Measurements from ENCODE around the gene WDR86. TPM values are rescaled to one million over a fixed set of nuclear protein-coding genes. Genes with fewer than 3 reads are reported as not detected.

Gene WDR86
- polyA plus RNA-seq, 1 donor (not counting 4 experiments of a cell fraction or from before 2014, with no cell fraction given) = not detected

DNA sequence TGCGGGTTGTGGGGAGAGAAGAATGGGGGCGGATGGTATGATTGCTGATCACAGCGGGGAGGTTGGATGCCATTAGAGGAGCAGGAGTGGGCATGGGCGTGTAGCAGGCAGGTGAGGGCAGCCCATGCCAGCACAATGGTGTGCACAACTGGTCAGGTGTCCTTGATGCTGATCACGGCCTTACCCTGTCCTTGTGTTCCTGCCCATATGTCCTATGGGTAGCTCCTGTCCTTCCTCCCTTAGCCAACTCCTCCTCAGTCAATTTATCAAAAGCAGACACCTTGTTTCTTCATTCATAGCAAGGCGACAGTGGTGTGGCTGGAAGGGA lies 30.7 kb downstream of the WDR86 start:
- Histone ChIP-seq H3K4me1 (ENCODE audit: control insufficient read depth, extremely low read depth, insufficient read depth, low read length) (peaks cover 2% of the 10 kb centered on the region), H3K9me3 (ENCODE audit: control insufficient read depth, low read depth, low read length) (no peaks in the 10 kb centered on the region), H3K27me3 (ENCODE audit: control insufficient read depth, extremely low read depth, insufficient read depth, low read length) (peaks cover 30% of the 10 kb centered on the region), H3K9me1 (ENCODE audit: control insufficient read depth, extremely low read depth, insufficient read depth, low read length) (no peaks in the 10 kb centered on the region), H3K4me2 (ENCODE audit: control insufficient read depth, extremely low read depth, insufficient read depth, low read depth, low read length) (no peak overlapping the region), H3K27ac (ENCODE audit: control insufficient read depth, insufficient read depth, low read length) (no peak overlapping the region), H4K20me1 (ENCODE audit: control insufficient read depth, extremely low read depth, insufficient read depth, low read length) (no peaks in the 10 kb centered on the region), H3K4me3 (ENCODE audit: control insufficient read depth in 2 of 3, extremely low read depth in 1 of 3, insufficient read depth in 2 of 3, low read depth in 1 of 3, low read length in 3 of 3) (no peak overlapping the region), H3K36me3 (ENCODE audit: control insufficient read depth in 2 of 2, extremely low read depth in 1 of 2, insufficient read depth in 2 of 2, low read length in 2 of 2) (peaks cover 3 to 14% of the 10 kb centered on the region in 2 experiments), H2AFZ (ENCODE audit: control insufficient read depth, low read length) (no peak overlapping the region), H3K79me2 (ENCODE audit: control insufficient read depth, insufficient read depth, low read length) (no peaks in the 10 kb centered on the region), H3K9ac (ENCODE audit: control insufficient read depth, extremely low read depth, insufficient read depth, low read length) (no peak overlapping the region)
- dilution Hi-C loops (cut with MboI; ENCODE audit: extremely low pct_ligation_motif_present, low sequenced_read_pairs) = no loop called here
- TF ChIP-seq, protein P1, sequence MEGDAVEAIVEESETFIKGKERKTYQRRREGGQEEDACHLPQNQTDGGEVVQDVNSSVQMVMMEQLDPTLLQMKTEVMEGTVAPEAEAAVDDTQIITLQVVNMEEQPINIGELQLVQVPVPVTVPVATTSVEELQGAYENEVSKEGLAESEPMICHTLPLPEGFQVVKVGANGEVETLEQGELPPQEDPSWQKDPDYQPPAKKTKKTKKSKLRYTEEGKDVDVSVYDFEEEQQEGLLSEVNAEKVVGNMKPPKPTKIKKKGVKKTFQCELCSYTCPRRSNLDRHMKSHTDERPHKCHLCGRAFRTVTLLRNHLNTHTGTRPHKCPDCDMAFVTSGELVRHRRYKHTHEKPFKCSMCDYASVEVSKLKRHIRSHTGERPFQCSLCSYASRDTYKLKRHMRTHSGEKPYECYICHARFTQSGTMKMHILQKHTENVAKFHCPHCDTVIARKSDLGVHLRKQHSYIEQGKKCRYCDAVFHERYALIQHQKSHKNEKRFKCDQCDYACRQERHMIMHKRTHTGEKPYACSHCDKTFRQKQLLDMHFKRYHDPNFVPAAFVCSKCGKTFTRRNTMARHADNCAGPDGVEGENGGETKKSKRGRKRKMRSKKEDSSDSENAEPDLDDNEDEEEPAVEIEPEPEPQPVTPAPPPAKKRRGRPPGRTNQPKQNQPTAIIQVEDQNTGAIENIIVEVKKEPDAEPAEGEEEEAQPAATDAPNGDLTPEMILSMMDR (optimal IDR thresholded peaks at IDR 0.05 in 1 of 3, IDR thresholded peaks at IDR 0.05 in 1 of 3, conservative IDR thresholded peaks at IDR 0.05 in 1 of 3; ENCODE audit: extremely low read depth in 1 of 3, insufficient read depth in 2 of 3, low read length in 3 of 3) = no peak
- TF ChIP-seq EZH2 (IDR thresholded peaks at IDR 0.05; ENCODE audit: low read length) = no peak
- FAIRE-seq (no peak), DNase-seq (ENCODE audit: low read depth, low spot score) (no peak)

DNA sequence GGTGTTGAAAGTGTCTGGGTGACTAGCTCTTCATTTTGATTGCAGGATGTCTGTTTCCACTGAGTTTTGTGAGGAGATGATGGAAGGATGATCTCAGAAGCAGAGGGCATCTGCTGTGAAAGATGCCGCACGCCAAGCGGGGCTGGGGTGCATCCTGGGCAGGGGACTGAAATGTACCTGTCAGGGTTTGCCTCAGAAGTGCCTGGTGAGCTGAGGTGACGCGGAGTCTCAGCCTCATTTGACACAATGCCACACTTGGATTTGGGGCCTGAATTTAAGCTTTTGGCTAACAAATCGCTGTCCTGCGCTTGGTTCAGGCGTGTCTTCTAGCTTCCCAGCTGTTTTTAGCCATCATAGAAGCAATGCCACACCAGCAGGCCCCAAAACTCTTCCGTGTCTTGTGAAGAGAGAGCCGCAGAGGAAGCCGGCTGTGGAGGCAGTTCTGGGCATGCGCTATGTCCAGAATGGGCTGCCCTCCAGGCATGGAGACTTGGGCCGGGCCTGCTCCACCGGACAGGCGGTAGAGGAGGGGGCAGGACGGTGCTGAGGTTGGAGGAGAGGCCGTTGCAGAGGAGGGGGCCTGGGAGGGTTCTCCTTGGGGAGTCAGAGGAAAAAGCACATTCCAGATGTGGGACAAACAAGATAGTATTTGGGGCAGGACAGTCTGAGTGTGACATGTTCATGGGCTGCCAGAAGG lies 31.2 kb downstream of the WDR86 start:
- dilution Hi-C loops (cut with MboI; ENCODE audit: extremely low pct_ligation_motif_present, low sequenced_read_pairs) = no loop called here
- Histone ChIP-seq H3K4me3 (ENCODE audit: control insufficient read depth in 2 of 3, extremely low read depth in 1 of 3, insufficient read depth in 2 of 3, low read depth in 1 of 3, low read length in 3 of 3) (no peak overlapping the region), H3K4me1 (ENCODE audit: control insufficient read depth, extremely low read depth, insufficient read depth, low read length) (peaks cover 2% of the 10 kb centered on the region), H3K27ac (ENCODE audit: control insufficient read depth, insufficient read depth, low read length) (no peak overlapping the region), H3K9me3 (ENCODE audit: control insufficient read depth, low read depth, low read length) (no peaks in the 10 kb centered on the region), H3K36me3 (ENCODE audit: control insufficient read depth in 2 of 2, extremely low read depth in 1 of 2, insufficient read depth in 2 of 2, low read length in 2 of 2) (peaks cover 3 to 15% of the 10 kb centered on the region in 2 experiments), H4K20me1 (ENCODE audit: control insufficient read depth, extremely low read depth, insufficient read depth, low read length) (no peaks in the 10 kb centered on the region), H3K4me2 (ENCODE audit: control insufficient read depth, extremely low read depth, insufficient read depth, low read depth, low read length) (no peak overlapping the region), H3K79me2 (ENCODE audit: control insufficient read depth, insufficient read depth, low read length) (no peaks in the 10 kb centered on the region), H2AFZ (ENCODE audit: control insufficient read depth, low read length) (no peak overlapping the region), H3K27me3 (ENCODE audit: control insufficient read depth, extremely low read depth, insufficient read depth, low read length) (peaks cover 29% of the 10 kb centered on the region), H3K9me1 (ENCODE audit: control insufficient read depth, extremely low read depth, insufficient read depth, low read length) (no peaks in the 10 kb centered on the region), H3K9ac (ENCODE audit: control insufficient read depth, extremely low read depth, insufficient read depth, low read length) (no peak overlapping the region)
- no peak for DNase-seq (ENCODE audit: low read depth, low spot score)
- no peak for FAIRE-seq
- TF ChIP-seq, protein P1 (optimal IDR thresholded peaks at IDR 0.05 in 1 of 3, IDR thresholded peaks at IDR 0.05 in 1 of 3, conservative IDR thresholded peaks at IDR 0.05 in 1 of 3; ENCODE audit: extremely low read depth in 1 of 3, insufficient read depth in 2 of 3, low read length in 3 of 3) = no peak
- no peak for TF ChIP-seq EZH2 (IDR thresholded peaks at IDR 0.05; ENCODE audit: low read length)
